HG02943 (cell line): ENCODE results near the gene PCDHA8.
"Not testable (repeated sequence)": the region's sequence is repeated elsewhere in the genome, so short reads cannot be mapped to it uniquely, and the experiment has no call there.

Experiments used
- ATAC-seq: cut with Tn5 transposase; IDR thresholded peaks from one replicate; pipeline ENCODE4 v1.9.1; 2021; ENCODE audit warnings: mild to moderate bottlenecking, low read depth, moderate library complexity; ENCODE audit not compliant: unreplicated experiment

PCDHA8 gene

DNA sequence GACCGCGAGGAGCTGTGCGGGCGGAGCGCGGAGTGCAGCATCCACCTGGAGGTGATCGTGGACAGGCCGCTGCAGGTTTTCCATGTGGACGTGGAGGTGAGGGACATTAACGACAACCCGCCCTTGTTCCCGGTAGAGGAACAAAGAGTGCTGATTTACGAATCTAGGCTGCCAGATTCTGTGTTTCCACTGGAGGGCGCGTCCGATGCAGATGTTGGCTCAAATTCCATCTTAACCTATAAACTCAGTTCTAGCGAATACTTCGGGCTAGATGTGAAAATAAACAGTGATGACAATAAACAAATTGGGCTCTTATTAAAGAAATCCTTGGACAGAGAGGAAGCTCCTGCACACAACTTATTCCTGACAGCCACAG, 12.6 kb upstream of the PCDHA8 start:
- no peak for ATAC-seq

DNA sequence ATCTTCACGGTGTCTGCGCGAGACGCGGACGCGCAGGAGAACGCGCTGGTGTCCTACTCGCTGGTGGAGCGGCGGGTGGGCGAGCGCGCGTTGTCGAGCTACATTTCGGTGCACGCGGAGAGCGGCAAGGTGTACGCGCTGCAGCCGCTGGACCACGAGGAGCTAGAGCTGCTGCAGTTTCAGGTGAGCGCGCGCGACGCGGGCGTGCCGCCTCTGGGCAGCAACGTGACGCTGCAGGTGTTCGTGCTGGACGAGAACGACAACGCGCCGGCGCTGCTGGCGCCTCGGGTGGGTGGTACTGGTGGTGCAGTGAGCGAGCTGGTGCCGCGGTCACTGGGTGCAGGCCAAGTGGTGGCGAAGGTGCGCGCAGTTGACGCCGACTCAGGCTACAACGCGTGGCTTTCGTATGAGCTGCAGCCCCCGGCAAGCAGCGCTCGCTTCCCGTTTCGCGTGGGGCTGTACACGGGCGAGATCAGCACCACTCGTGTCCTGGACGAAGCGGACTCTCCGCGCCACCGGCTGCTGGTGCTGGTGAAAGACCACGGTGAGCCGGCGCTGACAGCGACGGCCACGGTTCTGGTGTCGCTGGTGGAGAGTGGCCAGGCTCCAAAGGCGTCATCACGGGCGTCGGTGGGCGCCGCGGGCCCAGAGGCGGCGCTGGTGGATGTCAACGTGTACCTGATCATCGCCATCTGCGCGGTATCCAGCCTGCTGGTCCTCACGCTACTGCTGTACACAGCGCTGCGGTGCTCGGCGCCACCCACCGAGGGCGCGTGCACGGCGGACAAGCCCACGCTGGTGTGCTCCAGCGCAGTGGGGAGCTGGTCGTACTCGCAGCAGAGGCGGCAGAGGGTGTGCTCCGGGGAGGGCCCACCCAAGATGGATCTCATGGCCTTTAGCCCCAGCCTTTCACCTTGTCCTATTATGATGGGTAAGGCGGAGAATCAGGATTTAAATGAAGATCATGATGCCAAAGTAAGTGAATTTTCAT, 11.2 kb upstream of the PCDHA8 start:
- not testable (repeated sequence) for ATAC-seq

DNA sequence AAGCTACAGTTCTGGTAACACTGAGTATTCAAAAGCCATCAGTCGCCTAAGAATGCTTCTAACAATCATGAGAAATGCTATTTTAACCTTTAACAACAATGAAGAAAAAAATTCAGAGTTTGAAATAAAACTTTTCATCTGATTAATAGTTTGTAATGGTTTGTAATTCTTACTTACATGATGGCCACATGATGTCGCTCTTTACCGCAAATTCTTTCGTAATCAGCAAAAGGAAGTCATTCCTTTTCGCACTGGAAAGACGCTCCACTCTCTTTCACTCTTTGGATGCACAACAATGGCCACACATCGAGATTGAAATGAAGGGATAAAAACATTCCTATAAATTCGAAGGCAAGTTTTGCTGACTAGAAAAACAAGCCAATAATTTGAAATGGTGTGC, 7.0 kb upstream of the PCDHA8 start, which contains the start of gene PCDHA7:
Gene PCDHA7 (plus strand): TSS at position 277 of the 400 bp plus-strand sequence. CDS start 115 bp downstream, at position 392.
- ATAC-seq: no peak

DNA sequence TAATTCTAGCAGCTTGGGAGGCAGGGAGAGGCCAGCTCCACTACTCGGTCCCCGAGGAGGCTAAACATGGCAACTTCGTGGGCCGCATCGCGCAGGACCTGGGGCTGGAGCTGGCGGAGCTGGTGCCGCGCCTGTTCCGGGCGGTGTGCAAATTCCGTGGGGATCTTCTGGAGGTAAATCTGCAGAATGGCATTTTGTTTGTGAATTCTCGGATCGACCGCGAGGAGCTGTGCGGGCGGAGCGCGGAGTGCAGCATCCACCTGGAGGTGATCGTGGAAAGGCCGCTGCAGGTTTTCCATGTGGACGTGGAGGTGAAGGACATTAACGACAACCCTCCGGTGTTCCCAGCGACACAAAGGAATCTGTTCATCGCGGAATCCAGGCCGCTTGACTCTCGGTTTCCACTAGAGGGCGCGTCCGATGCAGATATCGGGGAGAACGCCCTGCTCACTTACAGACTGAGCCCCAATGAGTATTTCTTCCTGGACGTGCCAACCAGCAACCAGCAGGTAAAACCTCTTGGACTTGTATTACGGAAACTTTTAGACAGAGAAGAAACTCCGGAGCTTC, 6.5 kb upstream of the PCDHA8 start:
- ATAC-seq: not testable (repeated sequence)

DNA sequence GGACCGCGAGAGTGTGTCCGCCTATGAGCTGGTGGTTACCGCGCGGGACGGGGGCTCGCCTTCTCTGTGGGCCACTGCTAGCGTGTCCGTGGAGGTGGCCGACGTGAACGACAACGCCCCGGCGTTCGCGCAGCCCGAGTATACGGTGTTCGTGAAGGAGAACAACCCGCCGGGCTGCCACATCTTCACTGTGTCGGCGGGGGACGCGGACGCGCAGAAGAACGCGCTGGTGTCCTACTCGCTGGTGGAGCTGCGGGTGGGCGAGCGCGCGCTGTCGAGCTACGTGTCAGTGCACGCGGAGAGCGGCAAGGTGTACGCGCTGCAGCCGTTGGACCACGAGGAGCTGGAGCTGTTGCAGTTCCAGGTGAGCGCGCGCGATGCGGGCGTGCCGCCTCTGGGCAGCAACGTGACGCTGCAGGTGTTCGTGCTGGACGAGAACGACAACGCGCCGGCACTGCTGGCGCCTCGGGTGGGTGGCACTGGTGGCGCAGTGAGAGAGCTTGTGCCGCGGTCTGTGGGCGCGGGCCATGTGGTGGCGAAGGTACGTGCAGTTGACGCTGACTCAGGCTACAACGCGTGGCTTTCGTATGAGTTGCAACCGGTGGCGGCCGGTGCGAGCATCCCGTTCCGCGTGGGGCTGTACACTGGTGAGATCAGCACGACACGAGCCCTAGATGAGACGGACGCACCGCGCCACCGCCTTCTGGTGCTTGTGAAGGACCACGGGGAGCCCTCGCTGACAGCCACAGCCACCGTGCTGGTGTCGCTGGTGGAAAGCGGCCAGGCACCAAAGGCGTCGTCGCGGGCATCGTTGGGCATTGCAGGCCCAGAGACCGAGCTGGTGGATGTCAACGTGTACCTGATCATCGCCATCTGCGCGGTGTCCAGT, 5.1 kb upstream of the PCDHA8 start:
- no peak for ATAC-seq

DNA sequence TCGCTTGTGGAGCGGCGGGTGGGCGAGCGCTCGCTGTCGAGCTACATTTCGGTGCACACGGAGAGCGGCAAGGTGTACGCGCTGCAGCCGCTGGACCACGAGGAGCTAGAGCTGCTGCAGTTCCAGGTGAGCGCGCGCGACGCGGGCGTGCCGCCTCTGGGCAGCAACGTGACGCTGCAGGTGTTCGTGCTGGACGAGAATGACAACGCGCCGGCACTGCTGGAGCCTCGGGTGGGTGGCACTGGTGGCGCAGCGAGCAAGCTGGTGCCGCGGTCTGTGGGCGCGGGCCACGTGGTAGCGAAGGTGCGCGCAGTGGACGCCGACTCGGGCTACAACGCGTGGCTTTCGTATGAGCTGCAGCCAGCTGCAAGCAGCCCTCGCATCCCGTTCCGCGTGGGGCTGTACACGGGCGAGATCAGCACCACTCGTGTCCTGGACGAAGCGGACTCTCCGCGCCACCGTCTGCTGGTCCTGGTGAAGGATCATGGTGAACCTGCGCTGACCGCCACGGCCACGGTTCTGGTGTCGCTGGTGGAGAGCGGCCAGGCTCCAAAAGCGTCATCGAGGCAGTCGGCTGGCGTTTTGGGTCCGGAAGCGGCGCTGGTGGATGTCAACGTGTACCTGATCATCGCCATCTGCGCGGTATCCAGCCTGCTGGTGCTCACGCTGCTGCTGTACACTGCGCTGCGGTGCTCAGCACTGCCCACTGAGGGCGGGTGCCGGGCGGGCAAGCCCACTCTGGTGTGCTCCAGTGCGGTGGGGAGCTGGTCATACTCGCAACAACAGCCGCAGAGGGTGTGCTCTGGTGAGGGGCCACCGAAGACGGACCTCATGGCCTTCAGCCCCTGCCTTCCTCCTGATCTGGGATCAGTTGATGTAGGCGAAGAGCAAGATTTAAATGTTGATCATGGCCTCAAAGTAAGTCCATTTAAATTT, 2.1 kb downstream of the PCDHA8 start:
- no peak for ATAC-seq

DNA sequence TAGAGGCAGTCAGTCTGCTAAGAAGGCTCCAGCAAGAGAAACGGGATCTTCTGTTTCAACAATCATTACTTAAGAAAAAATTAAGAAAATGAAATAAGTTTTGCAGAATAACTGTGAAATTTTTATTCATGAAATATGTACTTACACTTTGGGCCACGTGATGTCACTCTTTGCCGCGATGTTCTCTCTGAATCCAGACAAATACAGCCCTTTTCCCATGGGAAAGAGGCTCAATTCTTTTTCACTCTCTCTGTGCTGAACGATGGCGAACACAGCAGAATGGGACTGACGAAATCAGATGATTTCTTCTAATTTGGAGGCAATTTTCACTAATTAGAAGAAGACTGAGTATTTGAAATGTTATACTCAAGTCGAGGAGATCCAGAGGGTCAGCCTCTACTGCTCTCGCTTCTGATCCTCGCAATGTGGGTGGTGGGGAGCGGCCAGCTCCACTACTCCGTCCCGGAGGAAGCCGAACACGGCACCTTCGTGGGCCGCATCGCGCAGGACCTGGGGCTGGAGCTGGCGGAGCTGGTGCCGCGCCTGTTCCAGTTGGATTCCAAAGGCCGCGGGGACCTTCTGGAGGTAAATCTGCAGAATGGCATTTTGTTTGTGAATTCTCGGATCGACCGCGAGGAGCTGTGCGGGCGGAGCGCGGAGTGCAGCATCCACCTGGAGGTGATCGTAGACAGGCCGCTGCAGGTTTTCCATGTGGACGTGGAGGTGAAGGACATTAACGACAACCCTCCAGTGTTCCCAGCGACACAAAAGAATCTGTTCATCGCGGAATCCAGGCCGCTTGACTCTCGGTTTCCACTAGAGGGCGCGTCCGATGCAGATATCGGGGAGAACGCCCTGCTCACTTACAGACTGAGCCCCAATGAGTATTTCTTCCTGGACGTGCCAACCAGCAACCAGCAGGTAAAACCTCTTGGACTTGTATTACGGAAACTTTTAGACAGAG, 7.4 kb downstream of the PCDHA8 start, which contains the start of gene PCDHA9:
Gene PCDHA9 (plus strand): TSS at position 244 of the 964 bp plus-strand sequence. CDS start 114 bp downstream, at position 358.
- ATAC-seq: not testable (repeated sequence)

DNA sequence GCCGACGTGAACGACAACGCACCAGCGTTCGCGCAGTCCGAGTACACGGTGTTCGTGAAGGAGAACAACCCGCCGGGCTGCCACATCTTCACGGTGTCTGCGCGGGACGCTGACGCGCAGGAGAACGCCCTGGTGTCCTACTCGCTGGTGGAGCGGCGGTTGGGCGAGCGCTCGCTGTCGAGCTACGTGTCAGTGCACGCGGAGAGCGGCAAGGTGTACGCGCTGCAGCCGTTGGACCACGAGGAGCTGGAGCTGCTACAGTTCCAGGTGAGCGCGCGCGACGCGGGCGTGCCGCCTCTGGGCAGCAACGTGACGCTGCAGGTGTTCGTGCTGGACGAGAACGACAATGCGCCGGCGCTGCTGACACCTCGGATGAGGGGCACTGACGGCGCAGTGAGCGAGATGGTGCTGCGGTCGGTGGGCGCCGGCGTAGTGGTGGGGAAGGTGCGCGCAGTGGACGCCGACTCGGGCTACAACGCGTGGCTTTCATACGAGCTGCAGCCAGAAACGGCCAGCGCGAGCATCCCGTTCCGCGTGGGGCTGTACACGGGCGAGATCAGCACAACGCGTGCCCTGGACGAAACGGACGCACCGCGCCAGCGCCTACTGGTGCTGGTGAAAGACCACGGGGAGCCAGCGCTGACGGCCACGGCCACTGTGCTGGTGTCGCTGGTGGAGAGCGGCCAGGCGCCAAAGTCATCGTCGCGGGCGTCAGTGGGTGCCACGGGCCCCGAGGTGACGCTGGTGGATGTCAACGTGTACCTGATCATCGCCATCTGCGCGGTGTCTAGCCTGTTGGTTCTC, 9.0 kb downstream of the PCDHA8 start:
- ATAC-seq: not testable (repeated sequence)

DNA sequence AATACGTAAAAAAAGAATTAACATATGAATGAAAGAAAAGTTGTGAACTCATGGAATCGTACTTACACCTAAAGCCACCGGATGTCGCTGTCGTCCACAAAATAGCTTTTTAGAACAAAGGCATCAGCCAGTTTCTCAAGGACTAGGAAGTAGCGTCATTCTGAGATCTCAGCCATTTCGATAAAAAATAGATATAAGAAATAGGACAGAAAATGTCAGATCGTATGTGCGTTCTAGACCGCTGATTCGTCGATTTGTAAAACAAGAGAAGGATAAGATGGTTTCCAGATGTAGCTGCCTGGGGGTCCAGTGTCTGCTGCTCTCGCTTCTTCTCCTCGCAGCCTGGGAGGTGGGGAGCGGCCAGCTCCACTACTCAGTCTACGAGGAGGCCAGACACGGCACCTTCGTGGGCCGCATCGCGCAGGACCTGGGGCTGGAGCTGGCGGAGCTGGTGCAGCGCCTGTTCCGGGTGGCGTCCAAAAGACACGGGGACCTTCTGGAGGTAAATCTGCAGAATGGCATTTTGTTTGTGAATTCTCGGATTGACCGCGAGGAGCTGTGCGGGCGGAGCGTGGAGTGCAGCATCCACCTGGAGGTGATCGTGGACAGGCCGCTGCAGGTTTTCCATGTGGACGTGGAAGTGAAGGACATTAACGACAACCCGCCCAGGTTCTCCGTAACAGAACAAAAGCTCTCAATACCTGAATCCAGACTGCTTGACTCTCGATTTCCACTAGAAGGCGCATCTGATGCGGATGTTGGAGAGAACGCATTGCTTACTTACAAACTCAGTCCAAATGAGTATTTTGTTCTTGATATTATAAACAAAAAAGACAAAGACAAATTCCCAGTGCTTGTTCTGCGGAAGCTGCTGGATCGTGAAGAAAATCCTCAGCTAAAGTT, 15.0 kb downstream of the PCDHA8 start, which contains the start of gene PCDHA10:
Gene PCDHA10 (plus strand): TSS at position 126 of the 903 bp plus-strand sequence. CDS start 152 bp downstream, at position 278.
- ATAC-seq: no peak

DNA sequence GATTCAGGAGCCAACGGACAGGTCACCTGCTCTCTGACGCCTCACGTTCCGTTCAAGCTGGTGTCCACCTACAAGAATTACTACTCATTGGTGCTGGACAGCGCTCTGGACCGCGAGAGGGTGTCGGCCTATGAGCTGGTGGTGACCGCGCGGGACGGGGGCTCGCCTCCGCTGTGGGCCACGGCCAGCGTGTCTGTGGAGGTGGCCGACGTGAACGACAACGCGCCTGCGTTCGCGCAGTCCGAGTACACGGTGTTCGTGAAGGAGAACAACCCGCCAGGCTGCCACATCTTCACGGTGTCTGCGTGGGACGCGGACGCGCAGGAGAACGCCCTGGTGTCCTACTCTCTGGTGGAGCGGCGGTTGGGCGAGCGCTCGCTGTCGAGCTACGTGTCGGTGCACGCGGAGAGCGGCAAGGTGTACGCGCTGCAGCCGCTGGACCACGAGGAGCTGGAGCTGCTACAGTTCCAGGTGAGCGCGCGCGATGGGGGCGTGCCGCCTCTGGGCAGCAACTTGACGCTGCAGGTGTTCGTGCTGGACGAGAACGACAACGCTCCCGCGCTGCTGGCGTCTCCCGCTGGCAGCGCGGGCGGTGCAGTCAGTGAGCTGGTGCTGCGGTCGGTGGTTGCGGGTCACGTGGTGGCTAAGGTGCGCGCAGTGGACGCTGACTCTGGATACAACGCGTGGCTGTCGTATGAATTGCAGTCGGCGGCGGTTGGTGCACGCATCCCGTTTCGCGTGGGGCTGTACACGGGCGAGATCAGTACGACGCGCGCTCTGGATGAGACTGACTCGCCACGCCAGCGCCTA, 16.4 kb downstream of the PCDHA8 start:
- no peak for ATAC-seq

DNA sequence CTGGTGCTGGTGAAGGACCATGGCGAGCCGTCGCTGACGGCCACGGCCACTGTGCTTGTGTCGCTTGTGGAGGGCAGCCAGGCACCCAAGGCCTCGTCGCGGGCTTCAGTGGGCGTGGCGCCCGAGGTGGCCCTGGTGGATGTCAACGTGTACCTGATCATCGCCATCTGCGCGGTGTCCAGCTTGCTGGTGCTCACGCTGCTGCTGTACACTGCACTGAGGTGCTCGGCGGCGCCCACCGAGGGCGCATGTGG, 16.9 kb downstream of the PCDHA8 start:
- ATAC-seq: no peak

DNA sequence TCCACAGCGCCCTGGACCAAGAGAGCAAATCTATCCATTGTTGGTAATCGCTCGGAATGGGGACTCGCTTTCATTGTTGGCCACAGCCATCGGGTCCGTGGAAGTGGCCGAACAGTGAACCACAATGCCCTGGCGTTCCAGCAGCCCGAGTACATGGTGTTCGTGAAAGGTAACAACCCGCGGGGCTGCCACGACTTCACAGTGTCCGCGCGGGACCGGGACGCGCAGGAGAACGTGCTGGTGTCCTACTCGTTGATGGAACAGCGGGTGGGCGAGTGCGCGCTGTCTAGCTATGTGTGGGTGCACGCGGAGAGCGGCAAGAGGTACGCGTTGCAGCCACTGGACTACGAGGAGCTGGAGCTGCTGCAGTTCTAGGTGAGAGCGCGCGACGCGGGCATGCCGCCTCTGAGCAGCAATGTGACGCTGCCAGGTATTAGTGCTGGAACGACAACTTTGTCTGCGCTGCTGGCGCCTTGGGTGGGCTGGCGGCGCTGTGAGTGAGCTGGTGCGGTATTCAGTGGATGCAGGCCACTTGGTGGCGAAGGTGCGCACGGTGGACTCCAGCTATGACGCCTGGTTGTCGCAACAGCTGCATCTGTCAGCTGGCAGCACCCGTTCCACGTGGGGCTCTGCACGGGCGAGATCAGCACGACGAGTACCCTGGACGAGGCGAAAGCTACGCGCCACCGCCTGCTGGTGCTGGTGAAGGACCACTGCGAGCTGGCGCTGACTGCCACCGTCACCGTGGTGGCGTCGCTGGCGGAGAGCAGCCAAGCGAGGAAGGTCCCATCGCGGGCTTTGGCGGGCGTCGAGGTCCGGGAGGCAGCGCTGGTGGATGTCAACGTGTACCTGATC, 21.7 kb downstream of the PCDHA8 start:
- ATAC-seq: no peak

DNA sequence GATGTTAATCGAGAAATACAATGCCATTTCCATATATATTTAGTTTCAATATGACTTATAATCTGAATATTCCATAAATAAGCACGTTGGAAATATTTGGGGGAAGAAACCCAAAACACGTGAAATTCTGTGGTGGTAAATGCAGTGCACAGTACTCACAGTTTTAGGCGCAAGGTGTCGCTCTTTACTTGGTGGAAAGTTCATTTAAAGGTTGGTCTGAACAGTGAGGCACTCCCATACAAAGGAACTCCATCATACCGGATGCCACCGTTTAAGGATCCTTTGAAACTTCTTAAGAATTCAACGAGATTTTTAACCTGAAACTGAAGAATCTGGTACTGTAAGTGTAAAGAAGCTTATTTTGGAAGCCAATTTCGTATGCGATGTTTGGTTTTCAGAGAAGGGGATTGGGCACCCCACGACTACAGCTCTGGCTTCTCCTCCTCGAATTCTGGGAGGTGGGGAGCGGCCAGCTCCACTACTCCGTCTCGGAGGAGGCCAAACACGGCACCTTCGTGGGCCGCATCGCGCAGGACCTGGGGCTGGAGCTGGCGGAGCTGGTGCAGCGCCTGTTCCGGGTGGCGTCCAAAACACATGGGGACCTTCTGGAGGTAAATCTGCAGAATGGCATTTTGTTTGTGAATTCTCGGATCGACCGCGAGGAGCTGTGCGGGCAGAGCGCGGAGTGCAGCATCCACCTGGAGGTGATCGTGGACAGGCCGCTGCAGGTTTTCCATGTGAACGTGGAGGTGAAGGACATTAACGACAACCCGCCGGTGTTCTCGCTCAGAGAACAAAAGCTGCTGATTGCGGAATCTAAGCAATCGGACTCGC, 28.0 kb downstream of the PCDHA8 start, which contains the start of gene PCDHA11:
Gene PCDHA11 (plus strand): TSS at position 237 of the 834 bp plus-strand sequence. CDS start 147 bp downstream, at position 384.
- no peak for ATAC-seq

DNA sequence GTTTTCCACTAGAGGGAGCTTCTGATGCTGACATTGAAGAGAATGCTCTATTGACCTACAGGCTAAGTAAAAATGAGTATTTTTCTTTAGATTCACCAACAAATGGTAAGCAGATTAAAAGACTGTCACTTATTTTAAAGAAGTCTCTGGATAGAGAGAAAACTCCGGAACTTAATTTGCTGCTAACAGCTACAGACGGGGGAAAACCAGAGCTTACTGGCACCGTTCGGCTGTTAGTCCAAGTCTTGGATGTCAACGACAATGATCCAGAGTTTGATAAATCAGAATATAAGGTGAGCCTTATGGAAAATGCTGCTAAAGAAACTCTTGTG, 28.5 kb downstream of the PCDHA8 start:
- no peak for ATAC-seq
